GM23338 (cell line): ENCODE measurements around the gene ZDHHC1. TPM values are rescaled to one million over a fixed set of nuclear protein-coding genes. Genes with fewer than 3 reads are reported as not detected.

Experiments used
- ATAC-seq: fragments of 200-7000 bp; cut with Tn5 transposase; 3 replicates; pipeline ENCODE4 v1.9.1; 2020
- DNase-seq: peaks from one replicate; pipeline ENCODE4 v3.0.0-alpha.2; 2015; ENCODE audit warnings: low spot score
- H2AFZ ChIP-seq: fragments of 200-600 bp; sonication (generic); 2 replicates; pipeline ENCODE4 v1.8.0; 2016; ENCODE audit warnings: antibody characterized with exemption, mild to moderate bottlenecking, moderate library complexity
- H3F3A ChIP-seq: fragments of 200-600 bp; sonication (generic); replicated peaks from 2 replicates; pipeline ENCODE4 v1.8.0; 2017; ENCODE audit warnings: antibody characterized with exemption, mixed run types, low read depth
- H3K27ac ChIP-seq: fragments of 200-600 bp; sonication (generic); 2 replicates; pipeline ENCODE4 v1.6.1; 2016; ENCODE audit warnings: low read depth
- H3K27me3 ChIP-seq: fragments of 200-600 bp; sonication (generic); 2 replicates; pipeline ENCODE4 v1.8.0; 2016; ENCODE audit warnings: mild to moderate bottlenecking, mixed run types, moderate library complexity; ENCODE audit not compliant: insufficient read depth
- H3K36me3 ChIP-seq: fragments of 200-600 bp; sonication (generic); 2 replicates; pipeline ENCODE4 v1.8.0; 2016; ENCODE audit warnings: mild to moderate bottlenecking; ENCODE audit not compliant: insufficient read depth
- H3K4me1 ChIP-seq: fragments of 200-600 bp; sonication (generic); 2 replicates; pipeline ENCODE4 v1.8.0; 2016; ENCODE audit warnings: mild to moderate bottlenecking, moderate library complexity; ENCODE audit not compliant: insufficient read depth
- H3K4me2 ChIP-seq: fragments of 200-600 bp; sonication (generic); 2 replicates; pipeline ENCODE4 v1.7.1; 2017; ENCODE audit warnings: mixed run types
- H3K4me3 ChIP-seq: fragments of 200-600 bp; sonication (generic); 2 replicates; pipeline ENCODE4 v1.6.1; 2016; ENCODE audit warnings: mixed run types
- H3K79me2 ChIP-seq: fragments of 200-600 bp; sonication (generic); replicated peaks from 2 replicates; pipeline ENCODE4 v1.8.0; 2017; ENCODE audit warnings: mild to moderate bottlenecking; ENCODE audit not compliant: insufficient read depth
- H3K9me2 ChIP-seq: fragments of 200-600 bp; sonication (generic); 2 replicates; pipeline ENCODE4 v1.8.0; 2017; ENCODE audit not compliant: insufficient read depth
- H4K20me1 ChIP-seq: fragments of 200-600 bp; sonication (generic); replicated peaks from 2 replicates; pipeline ENCODE4 v1.8.0; 2017; ENCODE audit warnings: mild to moderate bottlenecking; ENCODE audit not compliant: insufficient read depth
- H3K27ac Mint-ChIP-seq: 2 replicates; pipeline ENCODE4 v1.8.0; 2020; ENCODE audit warnings: inconsistent platforms, mild to moderate bottlenecking, moderate library complexity, mixed read lengths
- H3K27me3 Mint-ChIP-seq: 3 replicates; pipeline ENCODE4 v1.8.0; 2022; ENCODE audit warnings: low read depth, mild to moderate bottlenecking, moderate library complexity, mixed read lengths, inconsistent platforms; ENCODE audit not compliant: insufficient read depth, poor library complexity
- H3K36me3 Mint-ChIP-seq: 3 replicates; pipeline ENCODE4 v1.8.0; 2021; ENCODE audit warnings: low read depth, mild to moderate bottlenecking, inconsistent platforms, moderate library complexity, mixed read lengths
- H3K4me1 Mint-ChIP-seq: 3 replicates; pipeline ENCODE4 v1.8.0; 2020; ENCODE audit warnings: mild to moderate bottlenecking, inconsistent platforms, mixed read lengths
- H3K4me3 Mint-ChIP-seq: 3 replicates; pipeline ENCODE4 v1.8.0; 2021; ENCODE audit warnings: moderate library complexity, mild to moderate bottlenecking, inconsistent platforms, mixed read lengths
- H3K9me3 Mint-ChIP-seq: 3 replicates; pipeline ENCODE4 v1.8.0; 2020; ENCODE audit warnings: moderate library complexity, mild to moderate bottlenecking, inconsistent platforms, mixed read lengths
- CREB1 ChIP-seq: fragments of 250-450 bp; sonication (Bioruptor Pico); IDR thresholded peaks from 2 replicates; pipeline ENCODE4 v1.5.0; 2020; ENCODE audit warnings: low read depth, mild to moderate bottlenecking, moderate library complexity
- EZH2 ChIP-seq: fragments of 200-600 bp; sonication (generic); IDR thresholded peaks from one replicate; pipeline ENCODE4 v1.8.0; 2017; ENCODE audit warnings: antibody characterized with exemption, mild to moderate bottlenecking, low read depth; ENCODE audit not compliant: unreplicated experiment
- EZH2phosphoT487 ChIP-seq: fragments of 200-600 bp; sonication (generic); IDR thresholded peaks from one replicate; pipeline ENCODE4 v1.8.1; 2018; ENCODE audit warnings: antibody characterized with exemption; ENCODE audit not compliant: unreplicated experiment
- JUNB ChIP-seq: IDR thresholded peaks from one replicate; pipeline ENCODE4 v1.6.1; 2016; ENCODE audit warnings: antibody characterized with exemption; ENCODE audit not compliant: unreplicated experiment
- POLR2AphosphoS5 ChIP-seq: IDR thresholded peaks from 2 replicates; pipeline ENCODE4 v1.6.1; 2016; ENCODE audit warnings: antibody characterized with exemption, low read depth
- ZNF114 ChIP-seq: fragments of 250-450 bp; sonication (Bioruptor Pico); IDR thresholded peaks from 2 replicates; pipeline ENCODE4 v1.5.0; 2020; ENCODE audit warnings: mild to moderate bottlenecking, moderate library complexity
- ZNF331 ChIP-seq: fragments of 250-450 bp; sonication (Bioruptor Pico); IDR thresholded peaks from 2 replicates; pipeline ENCODE4 v1.5.0; 2020; ENCODE audit warnings: low read depth, mild to moderate bottlenecking, moderate library complexity
- polyA plus RNA-seq: library from polyadenylated mRNA; unstranded; fragments of >200 nt; fragmentation: Nextera tagmentation; extraction: Ambion mirVana; gene quantifications from 2 replicates; pipeline ENCODE4 v1.2.1, GENCODE V29; 2016
- total RNA-seq: library from RNA; depleted of rRNA; stranded (reverse); fragments of >200 nt; shearing (Covaris generic); gene quantifications from 2 replicates; pipeline ENCODE4 v1.2.3, GENCODE V29; 2014
- TF ChIP-seq, protein P1 (sequence below): IDR thresholded peaks from one replicate; pipeline ENCODE4 v1.6.1; 2018; ENCODE audit warnings: antibody characterized with exemption; ENCODE audit not compliant: unreplicated experiment
- TF ChIP-seq, protein P2 (sequence below), 2 experiments: fragments of 200-600 bp in 1 of 2; sonication (generic) in 1 of 2; conservative IDR thresholded peaks; 2 replicates each; pipeline versions ENCODE4 v1.5.1 to v1.6.1; 2016 to 2017; ENCODE audit warnings: antibody characterized with exemption in 2 of 2, low read depth in 2 of 2, mild to moderate bottlenecking in 2 of 2, moderate library complexity in 1 of 2
- TF ChIP-seq, protein P3 (sequence below): IDR thresholded peaks from 2 replicates; pipeline ENCODE4 v1.6.1; 2016; ENCODE audit warnings: antibody characterized with exemption

ZDHHC1 gene
- total and polyA plus RNA-seq, 2 experiments from 2014 or later, result 1.4 to 2.7 TPM

DNA sequence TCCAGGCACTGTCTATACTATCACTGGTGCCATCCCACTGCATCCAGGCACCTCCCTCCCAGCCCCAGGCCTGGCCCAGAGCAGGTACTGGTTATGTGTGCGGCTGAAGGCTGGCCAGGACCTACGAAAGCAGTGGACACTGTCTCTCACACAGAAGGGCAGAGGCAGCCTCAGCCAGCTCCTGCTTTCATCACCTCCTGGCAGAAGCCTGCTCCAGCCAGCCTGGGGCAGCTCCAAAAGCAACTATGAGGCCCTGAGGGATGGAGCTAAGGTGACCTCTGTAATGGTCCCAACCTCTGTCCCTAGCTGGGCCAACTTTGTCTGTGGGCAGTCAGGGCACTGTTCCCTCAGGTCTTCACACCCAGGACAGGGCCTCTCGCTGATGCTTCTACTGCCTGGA is 33.5 kb upstream of the ZDHHC1 start:
- Mint-ChIP-seq H3K4me1 (peaks cover 4% of the 10 kb centered on the region; the same call in 2 of the 3 replicates), H3K36me3 (peaks cover 14% of the 10 kb centered on the region), H3K4me3 (no peak overlapping the region), H3K27me3 (peaks cover 15% of the 10 kb centered on the region), H3K9me3 (peaks cover 3% of the 10 kb centered on the region; the same call in 1 of the 3 replicates), H3K27ac (0 out of 2 replicates have a peak overlapping the region, but pooled peaks have one; percentile 49)
- Histone ChIP-seq H3K4me1 (no peaks in the 10 kb centered on the region), H3K27me3 (no peaks in the 10 kb centered on the region), H4K20me1 (no peaks in the 10 kb centered on the region; the same call in 1 of the 2 replicates), H3K79me2 (no peaks in the 10 kb centered on the region), H2AFZ (no peak overlapping the region), H3K4me2 (no peak overlapping the region), H3F3A (no peaks in the 10 kb centered on the region), H3K4me3 (no peak overlapping the region), H3K9me2 (no peaks in the 10 kb centered on the region), H3K27ac (no peak overlapping the region), H3K36me3 (no peaks in the 10 kb centered on the region)
- TF ChIP-seq POLR2AphosphoS5 (no peak), ZNF331 (CRISPR knock-in tag) (no peak), ZNF114 (CRISPR knock-in tag) (no peak), EZH2 (no peak), JUNB (no peak), EZH2phosphoT487 (no peak)
- TF ChIP-seq, protein P1, sequence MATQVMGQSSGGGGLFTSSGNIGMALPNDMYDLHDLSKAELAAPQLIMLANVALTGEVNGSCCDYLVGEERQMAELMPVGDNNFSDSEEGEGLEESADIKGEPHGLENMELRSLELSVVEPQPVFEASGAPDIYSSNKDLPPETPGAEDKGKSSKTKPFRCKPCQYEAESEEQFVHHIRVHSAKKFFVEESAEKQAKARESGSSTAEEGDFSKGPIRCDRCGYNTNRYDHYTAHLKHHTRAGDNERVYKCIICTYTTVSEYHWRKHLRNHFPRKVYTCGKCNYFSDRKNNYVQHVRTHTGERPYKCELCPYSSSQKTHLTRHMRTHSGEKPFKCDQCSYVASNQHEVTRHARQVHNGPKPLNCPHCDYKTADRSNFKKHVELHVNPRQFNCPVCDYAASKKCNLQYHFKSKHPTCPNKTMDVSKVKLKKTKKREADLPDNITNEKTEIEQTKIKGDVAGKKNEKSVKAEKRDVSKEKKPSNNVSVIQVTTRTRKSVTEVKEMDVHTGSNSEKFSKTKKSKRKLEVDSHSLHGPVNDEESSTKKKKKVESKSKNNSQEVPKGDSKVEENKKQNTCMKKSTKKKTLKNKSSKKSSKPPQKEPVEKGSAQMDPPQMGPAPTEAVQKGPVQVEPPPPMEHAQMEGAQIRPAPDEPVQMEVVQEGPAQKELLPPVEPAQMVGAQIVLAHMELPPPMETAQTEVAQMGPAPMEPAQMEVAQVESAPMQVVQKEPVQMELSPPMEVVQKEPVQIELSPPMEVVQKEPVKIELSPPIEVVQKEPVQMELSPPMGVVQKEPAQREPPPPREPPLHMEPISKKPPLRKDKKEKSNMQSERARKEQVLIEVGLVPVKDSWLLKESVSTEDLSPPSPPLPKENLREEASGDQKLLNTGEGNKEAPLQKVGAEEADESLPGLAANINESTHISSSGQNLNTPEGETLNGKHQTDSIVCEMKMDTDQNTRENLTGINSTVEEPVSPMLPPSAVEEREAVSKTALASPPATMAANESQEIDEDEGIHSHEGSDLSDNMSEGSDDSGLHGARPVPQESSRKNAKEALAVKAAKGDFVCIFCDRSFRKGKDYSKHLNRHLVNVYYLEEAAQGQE, result no peak
- DNase-seq (no peak), ATAC-seq (no peak)

DNA sequence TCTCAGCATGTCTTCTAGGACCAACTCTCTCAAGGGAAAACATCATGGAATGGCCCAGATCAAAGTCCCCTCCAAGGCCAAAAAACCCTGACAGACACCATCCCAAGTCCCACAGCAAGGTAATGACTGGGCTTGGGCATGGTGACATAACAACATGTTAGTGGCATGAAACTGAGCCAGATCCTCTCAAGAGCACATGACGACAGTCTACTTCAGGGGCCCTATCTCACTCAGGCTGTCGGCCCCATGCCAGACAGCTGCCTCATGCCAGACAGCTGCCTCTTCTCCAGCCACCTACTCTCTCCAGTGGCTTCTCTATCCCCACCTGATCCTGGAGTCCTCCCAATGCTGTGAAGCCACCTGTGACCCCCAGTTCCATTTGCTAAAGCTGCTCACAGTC is 33.1 kb upstream of the ZDHHC1 start:
- Histone ChIP-seq H3K79me2 (no peaks in the 10 kb centered on the region), H3K4me2 (no peak overlapping the region), H3K27ac (no peak overlapping the region), H3K36me3 (no peaks in the 10 kb centered on the region), H3F3A (no peaks in the 10 kb centered on the region), H3K27me3 (no peaks in the 10 kb centered on the region), H3K4me1 (no peaks in the 10 kb centered on the region), H4K20me1 (no peaks in the 10 kb centered on the region; the same call in 1 of the 2 replicates), H3K9me2 (no peaks in the 10 kb centered on the region), H3K4me3 (no peak overlapping the region), H2AFZ (no peak overlapping the region)
- Mint-ChIP-seq H3K4me3 (no peak overlapping the region), H3K27ac (peak overlapping the region; percentile 49; the same call in 1 of the 2 replicates), H3K27me3 (peaks cover 16% of the 10 kb centered on the region), H3K36me3 (peaks cover 14% of the 10 kb centered on the region), H3K9me3 (peaks cover 3% of the 10 kb centered on the region; the same call in 1 of the 3 replicates), H3K4me1 (peaks cover 6% of the 10 kb centered on the region)
- DNase-seq (no peak), ATAC-seq (no peak)
- TF ChIP-seq, protein P2, sequence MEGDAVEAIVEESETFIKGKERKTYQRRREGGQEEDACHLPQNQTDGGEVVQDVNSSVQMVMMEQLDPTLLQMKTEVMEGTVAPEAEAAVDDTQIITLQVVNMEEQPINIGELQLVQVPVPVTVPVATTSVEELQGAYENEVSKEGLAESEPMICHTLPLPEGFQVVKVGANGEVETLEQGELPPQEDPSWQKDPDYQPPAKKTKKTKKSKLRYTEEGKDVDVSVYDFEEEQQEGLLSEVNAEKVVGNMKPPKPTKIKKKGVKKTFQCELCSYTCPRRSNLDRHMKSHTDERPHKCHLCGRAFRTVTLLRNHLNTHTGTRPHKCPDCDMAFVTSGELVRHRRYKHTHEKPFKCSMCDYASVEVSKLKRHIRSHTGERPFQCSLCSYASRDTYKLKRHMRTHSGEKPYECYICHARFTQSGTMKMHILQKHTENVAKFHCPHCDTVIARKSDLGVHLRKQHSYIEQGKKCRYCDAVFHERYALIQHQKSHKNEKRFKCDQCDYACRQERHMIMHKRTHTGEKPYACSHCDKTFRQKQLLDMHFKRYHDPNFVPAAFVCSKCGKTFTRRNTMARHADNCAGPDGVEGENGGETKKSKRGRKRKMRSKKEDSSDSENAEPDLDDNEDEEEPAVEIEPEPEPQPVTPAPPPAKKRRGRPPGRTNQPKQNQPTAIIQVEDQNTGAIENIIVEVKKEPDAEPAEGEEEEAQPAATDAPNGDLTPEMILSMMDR (conservative IDR thresholded peaks at IDR 0.05; ENCODE audit: low read depth in 2 of 2), result no peak
- no peak for TF ChIP-seq CREB1 (CRISPR knock-in tag)
- TF ChIP-seq, protein P3, sequence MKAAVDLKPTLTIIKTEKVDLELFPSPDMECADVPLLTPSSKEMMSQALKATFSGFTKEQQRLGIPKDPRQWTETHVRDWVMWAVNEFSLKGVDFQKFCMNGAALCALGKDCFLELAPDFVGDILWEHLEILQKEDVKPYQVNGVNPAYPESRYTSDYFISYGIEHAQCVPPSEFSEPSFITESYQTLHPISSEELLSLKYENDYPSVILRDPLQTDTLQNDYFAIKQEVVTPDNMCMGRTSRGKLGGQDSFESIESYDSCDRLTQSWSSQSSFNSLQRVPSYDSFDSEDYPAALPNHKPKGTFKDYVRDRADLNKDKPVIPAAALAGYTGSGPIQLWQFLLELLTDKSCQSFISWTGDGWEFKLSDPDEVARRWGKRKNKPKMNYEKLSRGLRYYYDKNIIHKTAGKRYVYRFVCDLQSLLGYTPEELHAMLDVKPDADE, result no peak
- no peak for TF ChIP-seq JUNB
- TF ChIP-seq EZH2, result no peak
- no peak for TF ChIP-seq ZNF331 (CRISPR knock-in tag)
- TF ChIP-seq, protein P1, result no peak
